Memory B cell (primary cell): ENCODE results near the gene NOS1AP.

Experiments used
- ATAC-seq: fragments of 150-1000 bp; cut with Tn5 transposase; 2 replicates; pipeline ENCODE4 v1.10.0; 2021; ENCODE audit warnings: low read depth, mild to moderate bottlenecking, moderate library complexity
- DNase-seq, 2 donors: peaks; one replicate each; pipeline ENCODE4 v3.0.0; 2022; ENCODE audit warnings: low spot score in 2 of 2
- H3K27ac Mint-ChIP-seq: one replicate; pipeline ENCODE4 v1.8.0; 2022; ENCODE audit warnings: mild to moderate bottlenecking, moderate library complexity, mixed read lengths
- H3K27me3 Mint-ChIP-seq: one replicate; pipeline ENCODE4 v1.8.0; 2022; ENCODE audit warnings: mixed read lengths
- H3K36me3 Mint-ChIP-seq: one replicate; pipeline ENCODE4 v1.8.0; 2022; ENCODE audit warnings: mild to moderate bottlenecking, mixed read lengths
- H3K4me1 Mint-ChIP-seq: one replicate; pipeline ENCODE4 v1.8.0; 2022; ENCODE audit warnings: mixed read lengths
- H3K4me3 Mint-ChIP-seq: one replicate; pipeline ENCODE4 v1.8.0; 2022; ENCODE audit warnings: mild to moderate bottlenecking, moderate library complexity, mixed read lengths
- H3K9me3 Mint-ChIP-seq: one replicate; pipeline ENCODE4 v1.8.0; 2022; ENCODE audit warnings: mixed read lengths

Gene NOS1AP

GRCh38 chr1:162386292-162387225 is 317.1 kb downstream of the NOS1AP start:
- H3K4me3 Mint-ChIP-seq: no peak overlapping the region
- DNase-seq (no peak), ATAC-seq (no peak)
- no peak overlapping the region for H3K27ac Mint-ChIP-seq
- H3K27me3 Mint-ChIP-seq: peaks cover 18% of the 10 kb centered on the region
- H3K9me3 Mint-ChIP-seq: no peaks in the 10 kb centered on the region
- no peaks in the 10 kb centered on the region for H3K4me1 Mint-ChIP-seq
- no peaks in the 10 kb centered on the region for H3K36me3 Mint-ChIP-seq

GRCh38 chr1:162387226-162388082 is 318.0 kb downstream of the NOS1AP start:
- no peak for ATAC-seq
- Mint-ChIP-seq H3K27me3 (peaks cover 18% of the 10 kb centered on the region), H3K27ac (no peak overlapping the region), H3K4me3 (no peak overlapping the region), H3K36me3 (no peaks in the 10 kb centered on the region), H3K9me3 (no peaks in the 10 kb centered on the region), H3K4me1 (peaks cover 3% of the 10 kb centered on the region)
- no peak for DNase-seq

- DNase-seq: no peak
- no peaks in the 10 kb centered on the region for H3K36me3 Mint-ChIP-seq
Observed at GRCh38 chr1:162388083-162388594, 318.6 kb downstream of the NOS1AP start.

GRCh38 chr1:162388615-162389014 is 319.1 kb downstream of the NOS1AP start:
- H3K4me1 Mint-ChIP-seq: peaks cover 3% of the 10 kb centered on the region
- no peak overlapping the region for H3K4me3 Mint-ChIP-seq
- no peaks in the 10 kb centered on the region for H3K36me3 Mint-ChIP-seq
- no peak overlapping the region for H3K27ac Mint-ChIP-seq
- H3K27me3 Mint-ChIP-seq: peaks cover 18% of the 10 kb centered on the region
- DNase-seq: no peak
- H3K9me3 Mint-ChIP-seq: no peaks in the 10 kb centered on the region
- ATAC-seq: no peak

More at GRCh38 chr1:162388083-162388594, 318.6 kb downstream of the NOS1AP start:
- H3K9me3 Mint-ChIP-seq: no peaks in the 10 kb centered on the region
- H3K4me3 Mint-ChIP-seq: no peak overlapping the region
- no peak for ATAC-seq
- H3K27me3 Mint-ChIP-seq: peaks cover 18% of the 10 kb centered on the region
- H3K4me1 Mint-ChIP-seq: peaks cover 3% of the 10 kb centered on the region
- no peak overlapping the region for H3K27ac Mint-ChIP-seq

- Mint-ChIP-seq H3K27ac (no peak overlapping the region), H3K4me1 (peaks cover 3% of the 10 kb centered on the region), H3K4me3 (no peak overlapping the region), H3K36me3 (no peaks in the 10 kb centered on the region), H3K9me3 (no peaks in the 10 kb centered on the region), H3K27me3 (peaks cover 16% of the 10 kb centered on the region)
- ATAC-seq: no peak
- DNase-seq: no peak
Observed at GRCh38 chr1:162389021-162389818, 319.7 kb downstream of the NOS1AP start.

GRCh38 chr1:162389971-162390370 is 320.5 kb downstream of the NOS1AP start:
- H3K4me1 Mint-ChIP-seq: peaks cover 3% of the 10 kb centered on the region
- no peak overlapping the region for H3K27ac Mint-ChIP-seq
- ATAC-seq (no peak), DNase-seq (no peak)
- H3K36me3 Mint-ChIP-seq: no peaks in the 10 kb centered on the region
- H3K9me3 Mint-ChIP-seq: no peaks in the 10 kb centered on the region
- peaks cover 16% of the 10 kb centered on the region for H3K27me3 Mint-ChIP-seq
- no peak overlapping the region for H3K4me3 Mint-ChIP-seq

GRCh38 chr1:162390396-162391185 is 321.1 kb downstream of the NOS1AP start:
- no peak for DNase-seq
- Mint-ChIP-seq H3K27me3 (peaks cover 14% of the 10 kb centered on the region), H3K27ac (no peak overlapping the region), H3K4me1 (peaks cover 3% of the 10 kb centered on the region), H3K4me3 (no peak overlapping the region), H3K36me3 (no peaks in the 10 kb centered on the region), H3K9me3 (no peaks in the 10 kb centered on the region)
- ATAC-seq: no peak

GRCh38 chr1:162391790-162392563 is 322.5 kb downstream of the NOS1AP start:
- Mint-ChIP-seq H3K9me3 (no peaks in the 10 kb centered on the region), H3K27ac (no peak overlapping the region), H3K36me3 (no peaks in the 10 kb centered on the region), H3K4me1 (peaks cover 3% of the 10 kb centered on the region), H3K4me3 (no peak overlapping the region), H3K27me3 (peaks cover 13% of the 10 kb centered on the region)
- DNase-seq: no peak
- no peak for ATAC-seq

GRCh38 chr1:162396201-162396906 is 326.9 kb downstream of the NOS1AP start:
- H3K4me1 Mint-ChIP-seq: peaks cover 3% of the 10 kb centered on the region
- H3K9me3 Mint-ChIP-seq: no peaks in the 10 kb centered on the region
- H3K27me3 Mint-ChIP-seq: peaks cover 6% of the 10 kb centered on the region
- H3K4me3 Mint-ChIP-seq: no peak overlapping the region
- H3K27ac Mint-ChIP-seq: no peak overlapping the region
- DNase-seq (no peak), ATAC-seq (no peak)
- no peaks in the 10 kb centered on the region for H3K36me3 Mint-ChIP-seq

GRCh38 chr1:162397039-162397448 is 327.6 kb downstream of the NOS1AP start:
- peaks cover 9% of the 10 kb centered on the region for H3K27me3 Mint-ChIP-seq
- DNase-seq (no peak), ATAC-seq (no peak)
- H3K27ac Mint-ChIP-seq: no peak overlapping the region
- no peaks in the 10 kb centered on the region for H3K9me3 Mint-ChIP-seq
- H3K36me3 Mint-ChIP-seq: no peaks in the 10 kb centered on the region
- H3K4me1 Mint-ChIP-seq: peaks cover under 1% of the 10 kb centered on the region
- H3K4me3 Mint-ChIP-seq: no peak overlapping the region

GRCh38 chr1:162397943-162398560 is 328.6 kb downstream of the NOS1AP start:
- Mint-ChIP-seq H3K4me3 (no peak overlapping the region), H3K4me1 (no peaks in the 10 kb centered on the region), H3K27ac (no peak overlapping the region), H3K27me3 (peaks cover 12% of the 10 kb centered on the region), H3K9me3 (no peaks in the 10 kb centered on the region), H3K36me3 (no peaks in the 10 kb centered on the region)
- ATAC-seq: no peak
- DNase-seq: no peak
